ENCODE results near the gene RSAD1.

RSAD1 gene

GRCh38 chr17:50464736-50465135 lies 13.9 kb upstream of the RSAD1 start:
- TF ChIP-seq GATA3 (IDR thresholded peaks at IDR 0.05; ENCODE audit: low read depth, low read length) = no peak
- TF ChIP-seq GATA2 (IDR thresholded peaks at IDR 0.05; ENCODE audit: low read depth, low read length) = no peak

DNA sequence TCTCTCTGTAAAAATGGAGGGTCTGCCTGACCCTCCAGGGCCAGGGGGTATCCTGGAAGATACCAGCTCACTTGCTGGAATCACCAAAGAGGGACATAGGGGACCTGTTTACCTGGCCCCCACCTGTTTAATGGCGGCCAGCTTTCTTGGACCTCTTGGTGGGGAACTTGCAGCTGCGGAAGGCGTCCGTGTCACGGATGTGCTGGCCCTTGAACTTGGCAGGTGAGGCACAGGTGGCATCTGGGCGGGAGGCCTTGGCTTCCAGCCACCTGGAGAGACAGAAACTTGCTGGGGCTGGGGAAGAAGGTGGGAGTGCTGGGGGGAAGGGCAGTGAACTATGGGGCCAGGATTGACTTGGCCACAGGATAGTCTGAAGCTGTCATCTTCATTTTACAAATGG lies 13.5 kb upstream of the RSAD1 start:
- TF ChIP-seq GATA2 (IDR thresholded peaks at IDR 0.05; ENCODE audit: low read depth, low read length) (no peak), GATA3 (IDR thresholded peaks at IDR 0.05; ENCODE audit: low read depth, low read length) (no peak)

- TF ChIP-seq GATA2 (IDR thresholded peaks at IDR 0.05; ENCODE audit: low read depth, low read length) = no peak
- TF ChIP-seq GATA3 (IDR thresholded peaks at IDR 0.05; ENCODE audit: low read depth, low read length) = no peak
These were observed 13.0 kb upstream of the RSAD1 start for GRCh38 chr17:50465635-50466034.

GRCh38 chr17:50466371-50467113 lies 12.1 kb upstream of the RSAD1 start:
- no peak for TF ChIP-seq GATA3 (IDR thresholded peaks at IDR 0.05; ENCODE audit: low read depth, low read length)
- TF ChIP-seq GATA2 (IDR thresholded peaks at IDR 0.05; ENCODE audit: low read depth, low read length) = no peak

DNA sequence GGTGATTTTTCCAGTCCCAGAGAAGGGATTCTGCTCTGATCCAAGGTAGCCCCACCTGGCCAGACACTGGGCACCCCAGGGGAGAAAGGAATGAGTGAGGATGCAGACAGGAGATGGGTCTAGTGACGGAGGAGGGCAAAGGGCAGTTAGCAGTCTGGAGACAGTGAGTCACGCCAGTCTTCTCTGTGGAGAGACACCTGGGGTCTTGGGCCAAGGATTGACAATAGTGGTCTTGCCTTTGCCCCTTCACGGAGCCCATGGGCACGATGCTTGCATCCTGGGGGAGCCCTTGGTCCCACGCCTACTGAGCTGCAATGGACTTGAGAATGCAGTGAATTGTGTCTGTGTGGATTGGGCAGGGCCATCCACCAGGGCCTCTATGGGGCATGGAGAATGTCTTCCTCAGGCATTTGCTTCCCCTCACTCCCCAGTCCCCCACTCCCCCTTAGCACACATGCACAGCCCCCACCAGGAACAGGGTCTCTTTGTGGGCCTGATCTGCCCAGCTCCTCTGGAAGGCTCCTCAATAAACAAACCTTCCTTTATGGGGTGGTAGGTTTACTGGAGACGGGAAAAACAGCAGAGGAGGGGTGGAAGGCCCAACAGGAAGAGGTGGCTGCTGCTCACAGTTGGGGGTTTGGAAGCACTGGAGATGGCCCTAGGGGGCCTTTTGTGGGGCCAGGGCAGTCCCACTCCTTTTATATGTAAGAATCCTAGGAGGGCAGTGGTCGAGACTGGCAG lies 11.4 kb upstream of the RSAD1 start:
- TF ChIP-seq GATA3 (IDR thresholded peaks at IDR 0.05; ENCODE audit: low read depth, low read length) = no peak
- TF ChIP-seq GATA2 (IDR thresholded peaks at IDR 0.05; ENCODE audit: low read depth, low read length) = no peak

GRCh38 chr17:50467855-50468303 lies 10.8 kb upstream of the RSAD1 start:
- TF ChIP-seq GATA3 (IDR thresholded peaks at IDR 0.05; ENCODE audit: low read depth, low read length) (no peak), GATA2 (IDR thresholded peaks at IDR 0.05; ENCODE audit: low read depth, low read length) (no peak)

GRCh38 chr17:50468304-50469207 lies 10.1 kb upstream of the RSAD1 start, which contains the start of gene CHAD:
Gene CHAD (minus strand): TSS chr17:50468880. CDS start chr17:50468813, 67 bp downstream.
- TF ChIP-seq GATA3 (IDR thresholded peaks at IDR 0.05; ENCODE audit: low read depth, low read length) (no peak), GATA2 (IDR thresholded peaks at IDR 0.05; ENCODE audit: low read depth, low read length) (no peak)

DNA sequence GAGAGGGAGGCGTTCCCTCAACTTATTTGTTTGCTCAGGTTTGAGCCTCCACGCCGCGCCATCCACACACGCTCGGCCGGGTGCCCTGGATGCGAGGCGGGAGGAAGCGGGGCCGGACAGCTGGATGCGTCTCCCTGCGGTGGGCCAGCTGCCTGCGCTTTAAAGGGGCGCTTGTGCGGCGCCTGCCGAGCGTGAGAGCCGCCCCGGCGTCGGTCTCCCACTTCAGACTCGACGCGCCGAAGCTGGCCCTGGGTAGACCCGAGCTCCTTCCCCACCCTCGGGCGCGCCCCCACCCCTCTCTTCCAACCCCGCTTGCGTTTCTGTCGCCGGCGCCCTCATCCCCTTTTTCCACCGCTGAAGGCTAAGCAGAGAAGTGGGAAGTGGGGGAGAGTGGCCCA lies 9.5 kb upstream of the RSAD1 start:
- TF ChIP-seq GATA2 (IDR thresholded peaks at IDR 0.05; ENCODE audit: low read depth, low read length) = no peak
- TF ChIP-seq GATA3 (IDR thresholded peaks at IDR 0.05; ENCODE audit: low read depth, low read length) = no peak

DNA sequence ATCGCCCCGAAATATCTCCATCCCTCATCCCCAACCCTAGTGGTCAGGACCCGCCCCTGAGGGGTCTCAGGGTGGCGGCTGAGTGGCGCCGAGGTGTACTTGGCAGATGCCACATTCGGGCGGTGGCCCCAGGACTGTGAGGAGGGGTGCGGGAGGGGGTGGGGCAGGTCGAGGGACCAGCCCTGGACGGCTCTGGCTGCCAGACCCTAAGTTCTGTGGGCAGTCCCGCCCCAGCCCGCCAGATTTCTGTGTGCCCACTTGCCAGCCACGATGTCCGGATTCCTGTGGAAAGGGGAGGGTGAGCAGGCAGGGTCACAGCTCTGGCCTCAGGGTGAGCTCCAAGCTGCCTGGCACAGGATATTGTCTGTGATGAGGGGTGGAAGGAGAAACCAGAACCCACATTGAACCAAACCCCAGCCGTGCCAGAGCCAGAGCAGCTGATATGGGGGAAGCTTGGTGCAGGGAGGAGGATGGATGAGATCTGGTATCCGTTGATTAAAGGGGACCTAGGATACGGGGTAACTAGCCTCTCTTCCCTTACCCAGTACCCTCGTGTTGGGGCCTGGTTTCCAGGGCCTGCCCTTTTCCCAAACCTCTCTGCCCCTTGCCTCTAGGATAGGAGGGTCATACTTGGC lies 8.9 kb upstream of the RSAD1 start:
- no peak for TF ChIP-seq GATA3 (IDR thresholded peaks at IDR 0.05; ENCODE audit: low read depth, low read length)
- TF ChIP-seq GATA2 (IDR thresholded peaks at IDR 0.05; ENCODE audit: low read depth, low read length) = no peak

DNA sequence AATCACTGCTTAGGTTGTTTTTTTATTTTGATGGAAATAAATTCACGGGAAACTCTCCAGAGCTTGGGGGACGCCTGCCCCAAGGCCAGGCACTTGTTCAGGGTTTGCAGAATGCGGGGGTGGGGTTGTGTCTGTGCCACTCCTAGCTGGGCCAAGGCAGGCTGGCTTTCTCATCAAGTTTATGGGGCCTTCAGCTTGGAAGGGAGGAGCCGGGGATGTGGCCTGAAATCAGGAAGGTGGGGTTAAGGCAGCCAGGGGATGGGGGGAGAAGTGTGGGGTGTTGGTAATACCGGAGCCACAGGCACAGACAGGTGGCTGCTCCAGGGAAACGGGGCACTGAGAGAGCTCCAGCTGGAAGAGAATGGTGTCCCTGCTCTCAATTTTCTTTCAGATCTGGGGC lies 8.2 kb upstream of the RSAD1 start:
- TF ChIP-seq GATA2 (IDR thresholded peaks at IDR 0.05; ENCODE audit: low read depth, low read length) (no peak), GATA3 (IDR thresholded peaks at IDR 0.05; ENCODE audit: low read depth, low read length) (no peak)

DNA sequence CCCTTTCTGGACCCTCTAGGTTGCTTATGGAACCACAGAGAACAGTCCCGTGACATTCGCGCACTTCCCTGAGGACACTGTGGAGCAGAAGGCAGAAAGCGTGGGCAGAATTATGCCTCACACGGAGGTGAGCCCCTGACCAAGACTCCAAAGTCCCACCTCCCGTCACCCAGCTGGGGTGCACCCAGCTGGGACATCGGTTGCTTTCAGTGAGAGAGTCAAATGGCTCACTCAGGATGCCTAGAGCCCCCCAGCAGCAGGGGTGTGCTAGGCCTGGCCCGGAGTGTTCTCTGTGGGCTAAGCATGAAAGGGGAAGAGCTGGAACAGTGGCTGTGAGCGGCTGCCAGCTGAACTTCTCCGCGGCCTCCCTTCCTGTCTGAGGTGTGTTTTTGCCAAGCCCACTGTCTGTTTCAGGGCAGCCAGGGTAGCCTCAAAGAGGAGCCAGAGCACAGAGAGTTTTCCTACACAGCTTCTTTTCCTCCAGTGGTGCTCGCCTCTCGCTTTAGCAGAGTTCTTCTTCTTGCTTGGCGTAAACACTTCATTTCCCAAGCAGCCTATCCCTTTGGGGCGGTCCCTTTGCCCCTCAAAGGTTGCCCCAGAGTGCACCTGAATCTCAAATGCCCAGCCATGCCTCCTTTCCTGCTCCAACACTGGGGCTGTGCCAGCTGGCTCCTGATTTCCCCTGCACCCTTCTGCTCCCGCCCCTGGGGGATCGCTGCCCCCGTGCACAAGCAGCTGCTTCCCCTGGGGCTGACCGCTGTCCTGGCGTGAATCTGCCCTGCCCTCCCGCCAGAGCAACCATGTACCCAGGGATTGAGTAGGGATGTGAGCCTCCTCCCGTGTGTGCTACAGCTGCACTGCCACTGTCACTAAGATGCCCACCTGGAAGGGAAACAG lies 7.4 kb upstream of the RSAD1 start:
- TF ChIP-seq GATA2 (IDR thresholded peaks at IDR 0.05; ENCODE audit: low read depth, low read length) (no peak), GATA3 (IDR thresholded peaks at IDR 0.05; ENCODE audit: low read depth, low read length) (no peak)

- TF ChIP-seq GATA3 (IDR thresholded peaks at IDR 0.05; ENCODE audit: low read depth, low read length) (no peak), GATA2 (IDR thresholded peaks at IDR 0.05; ENCODE audit: low read depth, low read length) (no peak)
These were observed 6.4 kb upstream of the RSAD1 start for GRCh38 chr17:50472286-50472685.

DNA sequence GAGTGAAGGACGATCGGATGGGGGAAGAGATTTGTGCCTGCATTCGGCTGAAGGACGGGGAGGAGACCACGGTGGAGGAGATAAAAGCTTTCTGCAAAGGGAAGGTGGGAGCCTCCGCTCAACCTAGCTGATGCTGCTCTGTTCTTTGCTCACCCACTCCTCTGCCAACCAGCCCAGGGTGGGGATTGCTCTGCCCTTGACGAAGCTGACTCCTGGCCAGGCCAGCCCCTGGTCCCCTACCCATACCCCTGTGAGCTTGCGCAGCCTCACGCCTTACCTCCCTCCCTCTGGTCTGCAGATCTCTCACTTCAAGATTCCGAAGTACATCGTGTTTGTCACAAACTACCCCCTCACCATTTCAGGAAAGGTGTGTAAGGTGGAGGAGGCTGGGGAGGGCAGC lies 4.8 kb upstream of the RSAD1 start:
- no peak for TF ChIP-seq GATA2 (IDR thresholded peaks at IDR 0.05; ENCODE audit: low read depth, low read length)
- no peak for TF ChIP-seq GATA3 (IDR thresholded peaks at IDR 0.05; ENCODE audit: low read depth, low read length)

All from SH-SY5Y (cell line).